Body of pancreas (tissue), 4 donors: ENCODE measurements around the gene CEBPG.

ENCODE experiments used
- POLR2A ChIP-seq, 3 donors: fragments of 450-650 bp; IDR thresholded peaks; one replicate each; pipeline ENCODE4 v1.6.1; 2016; ENCODE audit warnings: antibody characterized with exemption in 3 of 3, mild to moderate bottlenecking in 2 of 3
- TF ChIP-seq, protein P1 (sequence below), 7 experiments: fragments of 450-650 bp in 4 of 7; fragments of 200-600 bp in 3 of 7; sonication (generic) in 3 of 7; IDR thresholded peaks; one replicate each; pipeline ENCODE4 v1.5.1; 2016 to 2019; ENCODE audit warnings: antibody characterized with exemption in 7 of 7

DNA sequence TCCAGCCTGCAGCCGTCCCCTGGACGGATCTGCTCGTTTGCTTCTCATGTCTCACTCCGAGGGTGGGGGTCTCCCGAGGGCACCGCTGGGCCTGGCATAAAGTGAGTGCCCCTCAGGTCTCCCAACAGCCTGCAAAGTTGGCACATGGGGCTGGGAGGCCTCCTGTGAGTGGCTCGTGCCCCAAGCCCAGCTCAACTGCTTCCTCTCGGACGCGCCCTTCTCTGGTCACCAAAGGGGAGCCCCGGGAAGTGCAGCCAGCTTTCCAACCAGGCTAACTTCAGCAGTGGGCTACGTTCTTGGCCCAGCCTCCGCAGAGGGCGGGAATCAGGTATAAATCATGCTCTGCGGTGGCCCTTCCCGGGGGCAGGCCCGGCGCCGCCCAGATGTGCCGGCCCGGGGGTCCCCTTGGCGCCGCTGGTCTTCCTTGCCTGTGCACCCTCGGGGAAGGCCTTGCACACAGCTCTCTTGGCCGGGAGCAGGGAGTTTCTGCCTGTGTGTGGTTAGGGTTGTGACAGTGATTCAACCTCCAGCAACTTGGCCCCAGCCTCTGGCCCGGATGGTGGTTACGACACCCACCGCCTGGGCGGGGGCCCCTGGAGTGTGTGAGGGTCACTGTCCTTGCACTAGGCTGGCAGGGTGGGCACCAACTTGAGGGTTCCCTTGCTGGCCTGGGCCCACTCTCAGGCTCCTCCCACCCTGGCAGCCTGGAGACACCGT is 20.7 kb downstream of the CEBPG start:
- TF ChIP-seq POLR2A (IDR thresholded peaks at IDR 0.05): no peak
- TF ChIP-seq, protein P1, sequence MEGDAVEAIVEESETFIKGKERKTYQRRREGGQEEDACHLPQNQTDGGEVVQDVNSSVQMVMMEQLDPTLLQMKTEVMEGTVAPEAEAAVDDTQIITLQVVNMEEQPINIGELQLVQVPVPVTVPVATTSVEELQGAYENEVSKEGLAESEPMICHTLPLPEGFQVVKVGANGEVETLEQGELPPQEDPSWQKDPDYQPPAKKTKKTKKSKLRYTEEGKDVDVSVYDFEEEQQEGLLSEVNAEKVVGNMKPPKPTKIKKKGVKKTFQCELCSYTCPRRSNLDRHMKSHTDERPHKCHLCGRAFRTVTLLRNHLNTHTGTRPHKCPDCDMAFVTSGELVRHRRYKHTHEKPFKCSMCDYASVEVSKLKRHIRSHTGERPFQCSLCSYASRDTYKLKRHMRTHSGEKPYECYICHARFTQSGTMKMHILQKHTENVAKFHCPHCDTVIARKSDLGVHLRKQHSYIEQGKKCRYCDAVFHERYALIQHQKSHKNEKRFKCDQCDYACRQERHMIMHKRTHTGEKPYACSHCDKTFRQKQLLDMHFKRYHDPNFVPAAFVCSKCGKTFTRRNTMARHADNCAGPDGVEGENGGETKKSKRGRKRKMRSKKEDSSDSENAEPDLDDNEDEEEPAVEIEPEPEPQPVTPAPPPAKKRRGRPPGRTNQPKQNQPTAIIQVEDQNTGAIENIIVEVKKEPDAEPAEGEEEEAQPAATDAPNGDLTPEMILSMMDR (IDR thresholded peaks at IDR 0.05): no peak
